IMR-90 (cell line): ENCODE data around the gene RPL31. TPM values are rescaled to one million over a fixed set of nuclear protein-coding genes. Genes with fewer than 3 reads are reported as not detected.

Experiments
- ATAC-seq: fragments of 200-7000 bp; cut with Tn5 transposase; 2 replicates; pipeline ENCODE4 v1.9.1; 2020; ENCODE audit warnings: low read depth, mild to moderate bottlenecking, moderate library complexity
- BruUV-seq: library from RNA; stranded (reverse); fragments of 400-500 nt; replicated peaks from 2 replicates; lab custom pipeline; 2021; lab: Mats Ljungman, UMichigan
- CTCF ChIA-PET: fragments of 300-600 bp; formaldehyde crosslinking; extraction: SDS; loops from one replicate; lab custom pipeline; 2021; ENCODE audit warnings: antibody characterized with exemption; lab: Yijun Ruan, JAX
- POLR2A ChIA-PET: fragments of 300-600 bp; sonication (Branson Sonifier 250); formaldehyde crosslinking; loops from one replicate; lab custom pipeline; 2022; ENCODE audit warnings: antibody characterized with exemption; ENCODE audit not compliant: unreplicated experiment; lab: Charles Lee
- DNase-seq: peaks from one replicate; pipeline ENCODE4 v3.0.0; 2013
- H2AFZ ChIP-seq: replicated peaks from 2 replicates; pipeline ENCODE3; 2013; ENCODE audit warnings: low read length, mild to moderate bottlenecking; ENCODE audit not compliant: poor library complexity
- H2AK5ac ChIP-seq: 2 replicates; pipeline ENCODE4 v1.6.1; 2013; ENCODE audit warnings: low read depth, low read length, inconsistent platforms
- H2AK9ac ChIP-seq: replicated peaks from 2 replicates; pipeline ENCODE3; 2013; ENCODE audit warnings: mild to moderate bottlenecking, low read depth, low read length, moderate library complexity; ENCODE audit not compliant: poor library complexity
- H2BK120ac ChIP-seq: 2 replicates; pipeline ENCODE4 v1.6.1; 2013; ENCODE audit warnings: low read depth, low read length, inconsistent platforms
- H2BK15ac ChIP-seq: 3 replicates; pipeline ENCODE4 v1.6.1; 2013; ENCODE audit warnings: low read depth, low read length, inconsistent platforms
- H2BK20ac ChIP-seq: 2 replicates; pipeline ENCODE4 v1.6.1; 2013; ENCODE audit warnings: low read depth, mild to moderate bottlenecking, inconsistent platforms, low read length, moderate library complexity
- H2BK5ac ChIP-seq: 2 replicates; pipeline ENCODE4 v1.6.1; 2013; ENCODE audit warnings: mild to moderate bottlenecking, low read depth, low read length, inconsistent platforms; ENCODE audit not compliant: poor library complexity, severe bottlenecking
- H3K14ac ChIP-seq: replicated peaks from 2 replicates; pipeline ENCODE4 v1.6.1; 2013; ENCODE audit warnings: low read depth, low read length, inconsistent platforms
- H3K18ac ChIP-seq: 2 replicates; pipeline ENCODE4 v1.6.1; 2013; ENCODE audit warnings: low read depth, low read length, control low read depth
- H3K23ac ChIP-seq: 2 replicates; pipeline ENCODE4 v1.6.1; 2013; ENCODE audit warnings: low read depth, low read length, inconsistent platforms
- H3K27ac ChIP-seq: 2 replicates; pipeline ENCODE4 v1.5.1; 2013; ENCODE audit warnings: mild to moderate bottlenecking, control low read depth, low read length; ENCODE audit not compliant: insufficient read depth
- H3K27me3 ChIP-seq: 2 replicates; pipeline ENCODE4 v1.6.1; 2013; ENCODE audit warnings: low read length; ENCODE audit not compliant: control insufficient read depth, insufficient read depth
- H3K36me3 ChIP-seq: 2 replicates; pipeline ENCODE4 v1.6.1; 2013; ENCODE audit warnings: low read length, mixed read lengths; ENCODE audit not compliant: control insufficient read depth, insufficient read depth
- H3K4ac ChIP-seq: 2 replicates; pipeline ENCODE4 v1.6.1; 2013; ENCODE audit warnings: low read depth, low read length, inconsistent platforms
- H3K4me1 ChIP-seq: 2 replicates; pipeline ENCODE4 v1.6.1; 2013; ENCODE audit warnings: low read length, mixed read lengths; ENCODE audit not compliant: control insufficient read depth, insufficient read depth
- H3K4me2 ChIP-seq: 2 replicates; pipeline ENCODE4 v1.6.1; 2013; ENCODE audit warnings: low read depth, mild to moderate bottlenecking, control low read depth, low read length, moderate library complexity
- H3K4me3 ChIP-seq: 2 replicates; pipeline ENCODE4 v1.5.1; 2013; ENCODE audit warnings: low read depth, mild to moderate bottlenecking, control low read depth, low read length, moderate library complexity; ENCODE audit not compliant: insufficient read depth
- H3K56ac ChIP-seq: 2 replicates; pipeline ENCODE4 v1.6.1; 2013; ENCODE audit warnings: low read length, inconsistent platforms; ENCODE audit not compliant: insufficient read depth; ENCODE audit errors: extremely low read depth
- H3K79me1 ChIP-seq, 2 experiments: 2 replicates each; pipeline ENCODE4 v1.6.1; 2013; ENCODE audit warnings: low read length in 2 of 2, inconsistent platforms in 1 of 2, low read depth in 1 of 2
- H3K9ac ChIP-seq: 2 replicates; pipeline ENCODE4 v1.6.1; 2013; ENCODE audit warnings: low read depth, low read length, control low read depth
- H3K9me1 ChIP-seq: 2 replicates; pipeline ENCODE4 v1.6.1; 2013; ENCODE audit warnings: low read length, inconsistent platforms; ENCODE audit not compliant: insufficient read depth
- H3K9me3 ChIP-seq: 2 replicates; pipeline ENCODE4 v1.6.1; 2013; ENCODE audit warnings: low read length; ENCODE audit not compliant: control insufficient read depth, insufficient read depth
- H4K20me1 ChIP-seq: 2 replicates; pipeline ENCODE4 v1.6.1; 2013; ENCODE audit warnings: low read length, inconsistent platforms; ENCODE audit not compliant: insufficient read depth
- H4K5ac ChIP-seq: 2 replicates; pipeline ENCODE4 v1.6.1; 2013; ENCODE audit warnings: mild to moderate bottlenecking, low read depth, low read length, control low read depth
- H4K8ac ChIP-seq, 2 experiments: 2 replicates each; pipeline ENCODE4 v1.6.1; 2013; ENCODE audit warnings: low read depth in 2 of 2, low read length in 2 of 2, control low read depth in 1 of 2, inconsistent platforms in 1 of 2
- H4K91ac ChIP-seq: 2 replicates; pipeline ENCODE4 v1.6.1; 2013; ENCODE audit warnings: low read depth, low read length, inconsistent platforms; ENCODE audit not compliant: insufficient read depth
- NFE2L2 ChIP-seq: fragments of 150-350 bp; IDR thresholded peaks from 2 replicates; pipeline ENCODE4 v1.6.1; 2016; ENCODE audit warnings: low read depth, mild to moderate bottlenecking, low read length
- RAD21 ChIP-seq: IDR thresholded peaks from 2 replicates; pipeline ENCODE4 v1.6.1; 2012; ENCODE audit warnings: low read length, improper control_type of control experiment
- SMC3 ChIP-seq: fragments of 150-350 bp; IDR thresholded peaks from 2 replicates; pipeline ENCODE4 v1.6.1; 2016; ENCODE audit warnings: low read depth, mild to moderate bottlenecking, antibody characterized with exemption, low read length, moderate library complexity
- WGBS, 2 experiments: methylation state at CpG; one replicate each; pipeline versions ENCODE4 v1.1.5 to v1.1.7; 2013; ENCODE audit warnings: missing lambda C conversion rate in 2 of 2; ENCODE audit not compliant: insufficient read length in 1 of 2; ENCODE audit errors: extremely low coverage in 2 of 2; 5-methylcytosine and 5-hydroxymethylcytosine counted together
- dilution Hi-C: fragments of 300-500 bp; cut with HindIII; formaldehyde crosslinking; loops from one replicate; pipeline ENCODE4 v1.14.3; 2018; ENCODE audit warnings: low sequenced_read_pairs; ENCODE audit not compliant: unreplicated experiment
- in situ Hi-C: fragments of 300-500 bp; cut with MboI; formaldehyde crosslinking; loops from 3 replicates; pipeline ENCODE4 v1.14.3; 2019; ENCODE audit warnings: low sequenced_read_pairs, inconsistent platforms, mixed read lengths
- intact Hi-C: fragments of 100-400 bp; cut with micrococcal nuclease; formaldehyde crosslinking; loops from 2 replicates; pipeline ENCODE4 v1.10.0; 2022
- polyA plus RNA-seq, 3 experiments: library from polyadenylated mRNA; depleted of rRNA; stranded (reverse); fragments of >200 nt; gene quantifications; 2 replicates each; pipeline ENCODE4 v1.2.3, GENCODE V29; 2012; ENCODE audit warnings: low replicate concordance in 1 of 3
- total RNA-seq: library from RNA; depleted of rRNA; stranded (reverse); fragments of >200 nt; gene quantifications from 2 replicates; pipeline ENCODE4 v1.2.3, GENCODE V29; 2012

The RPL31 gene
- total and polyA plus RNA-seq, 2 of the 4 experiments (the other 2 are of a cell fraction) = 358 to 2,908 TPM

- no peak overlapping the region for H3K9ac ChIP-seq
- no peak overlapping the region for H4K91ac ChIP-seq
- H2AFZ ChIP-seq = no peak overlapping the region
- H3K27me3 ChIP-seq = no peaks in the 10 kb centered on the region
- no peak overlapping the region for H2AK5ac ChIP-seq
- no peak overlapping the region for H4K5ac ChIP-seq
- BruUV-seq = no TSS peak
- H3K23ac ChIP-seq = no peak overlapping the region
- H2AK9ac ChIP-seq = no peak overlapping the region
- H3K9me1 ChIP-seq = peaks cover 10% of the 10 kb centered on the region; the same call in 1 of the 2 replicates
- H2BK5ac ChIP-seq = no peak overlapping the region
- ChIA-PET CTCF (no interaction called here), POLR2A (no interaction called here)
- peaks cover 4% of the 10 kb centered on the region for H3K4me1 ChIP-seq
- in situ Hi-C loops (no loop called here), dilution Hi-C loops (no loop called here), intact Hi-C loops (no loop called here)
- no peak overlapping the region for H3K4me3 ChIP-seq
- no peak overlapping the region for H4K8ac ChIP-seq
- H3K18ac ChIP-seq = no peak overlapping the region
- no peak overlapping the region for H3K14ac ChIP-seq
- no peak overlapping the region for H2BK120ac ChIP-seq
- H3K56ac ChIP-seq = no peak overlapping the region
- H2BK20ac ChIP-seq = no peak overlapping the region
- H3K4ac ChIP-seq = no peak overlapping the region
- TF ChIP-seq NFE2L2 (no peak), RAD21 (no peak), SMC3 (no peak)
- ATAC-seq = no peak
- peaks cover 10% of the 10 kb centered on the region for H3K36me3 ChIP-seq
- peaks cover 10% of the 10 kb centered on the region for H4K20me1 ChIP-seq
- no peaks in the 10 kb centered on the region for H3K9me3 ChIP-seq
- H3K27ac ChIP-seq = no peak overlapping the region
- H3K4me2 ChIP-seq = no peak overlapping the region
- H3K79me1 ChIP-seq = peaks cover 0 to 6% of the 10 kb centered on the region in 2 experiments; a peak in 2 of 4 replicates
- no peak for DNase-seq
- no peak overlapping the region for H2BK15ac ChIP-seq
- WGBS, 2 experiments = no CpG with 5 or more reads among the region's 6 CpGs
These were observed 3.9 kb upstream of the RPL31 start for GRCh38 chr2:100998235-100998573.
